Suppressor macrophage treated with lipopolysaccharide for 1 hour (primary cell): ENCODE data around the gene AGFG2.
"Not testable (repeated sequence)": the region's sequence is repeated elsewhere in the genome, so short reads cannot be mapped to it uniquely, and the experiment has no call there.

Source experiments
- DNase-seq, 3 donors: peaks; one replicate each; pipeline ENCODE4 v3.0.0-alpha.2; 2020 to 2022

The AGFG2 gene, protein sequence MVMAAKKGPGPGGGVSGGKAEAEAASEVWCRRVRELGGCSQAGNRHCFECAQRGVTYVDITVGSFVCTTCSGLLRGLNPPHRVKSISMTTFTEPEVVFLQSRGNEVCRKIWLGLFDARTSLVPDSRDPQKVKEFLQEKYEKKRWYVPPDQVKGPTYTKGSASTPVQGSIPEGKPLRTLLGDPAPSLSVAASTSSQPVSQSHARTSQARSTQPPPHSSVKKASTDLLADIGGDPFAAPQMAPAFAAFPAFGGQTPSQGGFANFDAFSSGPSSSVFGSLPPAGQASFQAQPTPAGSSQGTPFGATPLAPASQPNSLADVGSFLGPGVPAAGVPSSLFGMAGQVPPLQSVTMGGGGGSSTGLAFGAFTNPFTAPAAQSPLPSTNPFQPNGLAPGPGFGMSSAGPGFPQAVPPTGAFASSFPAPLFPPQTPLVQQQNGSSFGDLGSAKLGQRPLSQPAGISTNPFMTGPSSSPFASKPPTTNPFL

DNA sequence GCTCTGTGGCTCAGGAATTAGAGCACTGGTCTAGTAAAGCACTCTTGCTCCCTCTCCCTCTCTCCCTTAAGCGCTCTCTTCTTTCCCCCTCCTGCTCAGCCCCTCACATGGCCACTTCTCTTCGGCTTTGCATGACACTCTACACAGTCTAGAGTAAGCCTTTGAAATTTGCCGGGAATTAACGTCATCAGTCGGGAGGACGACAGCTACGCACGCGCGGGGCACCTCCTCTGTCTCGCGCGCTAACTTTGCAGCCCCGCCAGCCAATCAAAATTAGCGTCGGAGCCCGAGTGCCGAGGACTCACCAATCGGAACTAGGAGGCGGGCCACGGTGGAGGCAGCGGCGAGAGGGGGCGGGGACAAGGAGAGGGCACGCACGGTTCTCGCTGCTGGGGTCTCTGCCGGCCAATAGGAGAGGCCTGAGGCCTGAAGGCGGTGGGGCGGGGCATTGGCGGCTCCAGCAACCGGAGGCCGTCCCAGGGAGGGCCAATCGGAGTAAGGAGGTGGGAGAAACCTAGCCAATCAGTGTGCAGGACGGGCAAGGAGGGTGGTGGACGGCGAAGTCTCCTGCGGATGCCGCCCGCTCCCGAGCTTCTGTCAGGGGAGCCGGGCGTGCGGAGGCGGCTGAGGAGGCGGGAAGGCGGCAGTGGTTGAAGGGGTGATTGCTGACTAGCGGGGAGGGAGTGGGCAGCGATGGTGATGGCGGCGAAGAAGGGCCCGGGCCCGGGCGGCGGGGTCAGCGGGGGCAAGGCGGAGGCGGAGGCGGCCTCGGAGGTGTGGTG is at the start of gene AGFG2:
AGFG2 (plus strand) TSS at position 550 of the 782 bp plus-strand sequence; CDS start at position 694, 144 bp downstream.
- peak; percentile 100 for DNase-seq

DNA sequence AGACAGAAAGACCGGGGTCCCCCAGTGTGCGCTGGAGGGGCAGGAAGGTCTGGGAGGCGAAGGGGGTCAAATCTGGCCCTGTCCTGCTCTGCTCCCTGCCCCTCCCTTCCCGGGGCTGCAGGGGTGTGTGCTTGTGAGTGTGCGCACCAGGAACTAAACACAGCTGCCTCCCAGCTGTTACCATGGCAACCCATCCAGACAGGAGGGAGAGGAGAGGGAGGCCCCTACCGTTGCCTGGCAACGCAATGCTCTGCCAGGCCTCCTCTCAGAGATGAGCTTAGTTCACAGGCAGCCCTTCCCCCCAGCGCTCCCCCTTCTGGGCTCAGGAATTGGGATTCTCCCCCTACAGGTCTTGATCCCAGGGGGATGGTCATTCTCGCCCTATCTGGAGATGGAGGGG is 49.2 kb upstream of the AGFG2 start:
- peak; percentile 41 to 51 (median 50) for DNase-seq

DNA sequence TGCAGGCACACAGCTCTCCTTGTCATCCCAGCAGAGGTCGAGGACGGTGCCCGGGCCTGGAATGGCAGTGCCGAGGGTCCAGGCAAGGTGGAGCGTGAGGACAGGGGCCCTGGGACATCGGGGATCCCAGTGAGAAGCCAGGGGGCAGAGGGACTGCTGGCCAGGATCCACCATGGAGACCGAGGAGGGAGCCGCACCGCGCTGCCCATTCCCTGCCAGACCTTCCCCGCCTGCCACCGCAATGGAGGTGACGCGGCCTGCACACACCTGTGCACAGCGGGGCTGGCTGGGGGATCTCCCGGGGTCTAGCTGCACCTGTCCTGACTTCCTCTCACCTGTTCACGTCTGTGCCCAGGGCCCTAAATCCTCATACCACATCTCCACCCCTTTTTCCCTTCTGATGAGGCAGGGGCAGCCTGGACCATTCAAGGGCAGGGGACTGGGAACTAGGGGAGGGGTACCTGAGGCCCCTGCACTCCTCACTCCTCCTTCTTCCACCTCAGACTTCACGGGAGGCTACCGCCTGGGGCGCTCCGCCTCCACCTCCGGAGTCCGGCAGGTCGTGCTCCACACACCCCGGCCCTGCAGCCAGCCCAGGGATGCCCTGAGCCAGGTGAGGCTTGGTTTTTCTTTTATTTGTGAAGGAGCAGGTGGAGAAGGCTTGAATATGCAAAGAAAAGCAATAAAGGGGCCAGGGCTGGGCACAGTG is 48.4 kb upstream of the AGFG2 start:
- no peak for DNase-seq

DNA sequence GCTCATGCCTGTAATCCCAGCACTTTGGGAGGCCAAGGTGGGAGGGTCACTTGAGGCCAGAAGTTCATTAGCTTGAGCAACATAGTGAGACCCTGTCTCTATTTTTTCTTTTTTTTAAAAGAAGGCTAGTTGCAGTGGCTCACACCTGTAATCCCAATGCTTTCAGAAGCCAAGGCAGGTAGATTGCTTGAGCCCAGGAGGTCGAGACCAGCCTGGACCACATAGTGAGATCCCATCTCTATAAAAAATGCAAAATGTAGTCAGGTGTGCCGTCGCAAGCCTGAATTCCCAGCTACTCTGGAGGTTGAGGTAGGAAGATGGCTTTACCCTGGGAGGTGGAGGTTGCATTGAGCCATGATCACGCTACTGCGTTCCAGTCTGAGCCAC is 47.8 kb upstream of the AGFG2 start:
- DNase-seq, result no peak

DNA sequence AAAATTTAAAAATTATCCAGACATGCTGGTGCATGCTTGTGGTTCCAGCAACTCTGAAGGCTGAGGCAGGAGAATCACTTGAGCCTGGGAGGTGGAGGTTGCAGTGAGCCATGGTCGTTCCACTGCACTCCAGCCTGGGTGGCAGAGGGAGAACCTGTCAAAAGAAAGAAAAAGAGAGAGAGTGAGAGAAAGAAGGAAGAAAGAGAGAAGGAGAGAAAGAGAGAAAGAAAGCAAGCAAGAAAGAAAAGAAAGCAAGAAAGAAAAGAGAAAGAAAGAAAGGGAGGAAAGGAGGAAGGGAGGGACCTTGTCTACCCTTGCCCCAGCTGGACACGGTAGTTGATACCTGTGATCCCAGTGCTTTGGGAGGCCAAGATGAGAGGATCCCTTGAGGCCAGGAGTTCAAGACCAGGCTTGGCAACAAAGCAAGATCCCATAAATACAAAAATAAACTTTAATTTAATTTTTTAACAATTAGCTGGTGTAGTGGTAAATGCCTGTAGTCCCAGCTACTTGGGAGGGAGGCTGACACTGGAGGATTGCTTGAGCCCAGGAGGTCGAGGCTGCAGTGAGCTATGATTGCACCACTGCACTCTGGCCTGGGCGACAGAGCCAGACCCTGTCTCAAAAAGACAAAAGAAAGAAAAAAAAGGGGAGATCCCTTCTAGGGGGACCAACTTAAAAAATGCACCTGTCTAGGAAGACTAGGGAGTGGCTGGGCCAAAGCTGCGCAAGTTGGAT is 46.1 kb upstream of the AGFG2 start:
- DNase-seq, result no peak

DNA sequence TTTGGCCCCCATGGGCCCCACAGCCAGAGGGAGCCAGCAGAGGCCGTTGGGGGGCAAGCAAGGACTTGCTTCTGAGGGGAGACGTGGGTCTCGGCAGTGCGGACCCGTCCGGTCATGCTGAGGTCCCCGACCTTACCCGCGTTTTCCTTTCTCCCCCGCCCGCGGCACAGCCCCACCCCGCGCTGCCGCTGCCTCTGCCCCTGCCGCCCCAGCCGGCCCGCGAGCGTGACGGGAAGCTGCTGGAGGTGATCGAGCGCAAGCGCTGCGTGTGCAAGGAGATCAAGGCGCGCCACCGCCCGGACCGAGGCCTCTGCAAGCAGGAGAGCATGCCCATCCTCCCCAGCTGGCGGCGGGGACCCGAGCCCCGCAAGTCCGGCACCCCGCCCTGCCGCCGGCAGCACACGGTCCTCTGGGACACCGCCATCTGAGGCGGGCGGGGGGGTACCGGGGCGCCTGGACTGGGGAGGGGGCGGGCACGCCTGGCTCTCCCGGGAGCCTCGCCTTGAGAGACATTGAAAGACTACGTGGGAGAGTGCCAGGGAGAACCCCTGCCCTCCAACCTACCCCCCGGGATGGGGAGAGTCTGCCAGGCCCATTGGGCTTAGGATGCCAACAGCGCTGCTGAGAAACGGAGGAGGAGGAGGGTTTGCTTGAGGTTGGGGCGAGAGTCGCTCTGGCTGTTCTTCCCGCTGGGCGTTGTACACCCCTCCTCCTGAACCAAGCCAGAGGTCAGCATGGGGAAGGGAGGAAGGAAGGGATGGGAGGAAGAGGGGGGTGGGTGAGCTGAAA is 45.3 kb upstream of the AGFG2 start:
- DNase-seq, result peak in 2 of 3 donors; percentile 46 to 71

DNA sequence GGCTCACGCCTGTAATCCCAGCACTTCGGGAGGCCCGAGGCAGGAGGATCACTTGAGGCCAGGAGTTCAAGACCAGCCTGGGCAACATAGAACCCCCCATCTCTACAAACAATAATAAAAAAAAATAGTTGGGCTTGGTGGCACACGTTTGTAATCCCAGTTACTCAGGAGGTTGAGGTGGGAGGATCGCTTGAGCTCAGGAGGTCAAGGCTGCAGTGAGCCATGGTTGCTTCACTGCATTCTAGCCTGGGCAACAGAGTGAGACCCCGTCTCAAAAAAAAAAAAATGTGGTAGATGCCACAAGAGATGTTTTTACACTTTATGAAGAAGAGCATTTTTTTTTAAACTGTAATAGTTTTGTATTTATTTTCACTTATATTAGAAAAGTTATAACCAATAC is 42.5 kb upstream of the AGFG2 start:
- no peak for DNase-seq

DNA sequence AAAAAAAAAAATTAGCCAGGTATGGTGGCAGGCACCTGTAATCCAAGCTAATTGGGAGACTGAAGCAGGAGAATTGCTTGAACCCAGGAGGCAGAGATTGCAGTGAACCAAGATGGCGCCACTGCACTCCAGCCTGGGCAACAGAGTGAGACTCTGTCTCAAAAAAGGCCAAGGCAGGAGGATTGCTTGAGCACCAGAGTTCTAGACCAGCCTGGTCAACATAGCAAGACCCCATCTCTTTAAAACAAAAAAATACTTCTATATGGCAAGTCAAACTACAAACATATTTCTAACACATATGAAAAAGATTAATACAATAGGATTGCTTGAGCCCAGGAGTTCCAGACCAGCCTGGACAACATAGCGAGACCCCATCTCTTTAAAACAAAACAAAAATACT is 38.3 kb upstream of the AGFG2 start:
- DNase-seq, result not testable (repeated sequence)

DNA sequence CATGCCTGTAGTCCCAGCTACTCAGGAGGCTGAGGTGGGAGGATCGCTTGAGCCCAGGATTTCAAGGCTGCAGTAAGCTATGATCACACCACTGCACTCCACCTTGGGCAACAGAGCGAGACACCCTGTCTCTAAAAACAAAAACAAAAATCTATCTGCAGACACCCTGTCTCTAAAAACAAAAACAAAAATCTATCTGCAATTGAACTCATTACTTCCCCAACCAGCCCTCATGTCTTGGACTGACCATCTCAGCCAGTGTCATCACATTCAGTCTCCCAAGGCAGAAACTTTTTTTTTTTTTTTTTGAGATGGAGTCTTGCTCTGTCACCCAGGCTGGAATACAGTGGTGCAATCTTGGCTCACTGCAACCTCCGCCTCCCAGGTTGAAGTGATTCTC is 35.0 kb upstream of the AGFG2 start:
- DNase-seq, result not testable (repeated sequence)

DNA sequence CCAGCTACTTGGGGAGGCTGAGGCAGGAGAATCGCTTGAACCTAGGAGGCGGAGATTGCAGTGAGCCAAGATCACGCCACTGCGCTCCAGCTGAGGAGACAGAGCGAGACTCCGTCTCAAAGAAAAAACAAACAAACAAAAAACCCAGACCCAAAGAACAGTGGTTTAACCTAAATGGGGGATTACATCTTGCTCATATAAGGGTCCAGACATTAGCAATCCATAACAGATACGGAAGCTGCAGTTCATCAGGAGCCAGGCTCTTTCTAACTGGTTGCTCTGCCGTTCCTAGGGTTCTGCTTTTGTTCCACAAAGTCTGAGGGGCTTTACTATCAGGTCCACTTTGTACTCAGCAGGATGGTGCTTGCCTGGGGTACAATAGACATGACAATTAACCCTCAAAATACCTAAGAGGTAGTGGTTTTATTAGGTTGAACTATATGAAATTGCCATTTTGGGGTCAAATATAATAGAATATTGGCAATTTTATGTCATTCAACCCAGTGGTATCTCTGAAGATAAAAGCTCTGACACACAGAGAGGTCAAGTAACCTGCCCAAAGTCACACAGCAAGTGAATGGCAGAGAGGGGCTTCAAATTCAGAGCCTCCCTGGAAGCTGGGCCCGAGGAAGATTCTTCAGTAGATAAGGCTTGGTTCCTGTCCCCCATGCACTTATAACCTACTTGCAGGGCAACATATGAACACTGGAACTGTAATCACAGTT is 34.0 kb upstream of the AGFG2 start:
- no peak for DNase-seq

DNA sequence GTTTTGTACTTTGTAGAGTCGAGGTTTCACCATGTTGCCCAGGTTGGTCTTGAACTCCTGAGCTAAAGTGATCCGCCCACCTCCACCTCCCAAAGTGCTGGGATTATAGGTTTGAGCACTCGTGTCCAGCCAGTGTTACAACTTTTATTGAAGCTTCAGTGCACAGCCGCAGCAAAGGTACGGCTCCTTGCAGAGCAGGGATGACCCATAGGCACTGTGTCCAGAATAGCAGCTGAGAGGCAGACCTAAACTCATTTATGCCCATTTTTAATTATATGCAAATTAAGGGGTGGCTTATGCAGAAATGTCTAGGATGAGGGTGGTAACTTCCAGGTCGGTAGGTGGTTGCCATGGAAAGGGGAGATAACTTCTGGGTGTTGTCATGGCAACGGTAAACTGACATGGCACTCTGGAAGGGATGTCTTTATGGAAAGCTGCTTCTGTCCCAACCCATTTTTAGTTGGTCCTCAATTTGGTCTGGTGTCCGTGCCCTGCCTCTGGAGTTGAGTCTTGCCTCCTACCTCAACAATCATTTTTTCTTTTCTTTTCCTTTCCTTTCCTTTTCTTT is 32.6 kb upstream of the AGFG2 start:
- DNase-seq, result no peak

DNA sequence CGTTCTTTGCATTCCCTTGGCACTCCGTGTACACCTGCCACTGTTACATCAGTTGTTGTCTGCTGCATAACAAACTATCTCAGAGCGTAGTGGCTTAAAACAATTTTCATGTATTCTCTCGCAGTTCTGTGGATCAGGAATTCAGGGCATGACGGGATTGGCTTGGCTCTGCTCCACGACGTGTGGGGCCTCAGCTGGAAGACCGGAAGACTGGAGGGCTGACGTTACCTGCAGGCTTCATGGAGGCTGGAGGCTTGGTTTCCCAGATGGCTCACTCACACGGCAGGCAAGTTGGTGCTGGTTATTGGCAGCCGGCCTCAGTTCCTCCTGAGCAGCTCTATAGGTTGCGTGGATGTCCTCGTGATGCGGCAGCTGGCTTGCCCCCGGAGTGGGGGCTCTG is 29.8 kb upstream of the AGFG2 start:
- DNase-seq, result no peak

DNA sequence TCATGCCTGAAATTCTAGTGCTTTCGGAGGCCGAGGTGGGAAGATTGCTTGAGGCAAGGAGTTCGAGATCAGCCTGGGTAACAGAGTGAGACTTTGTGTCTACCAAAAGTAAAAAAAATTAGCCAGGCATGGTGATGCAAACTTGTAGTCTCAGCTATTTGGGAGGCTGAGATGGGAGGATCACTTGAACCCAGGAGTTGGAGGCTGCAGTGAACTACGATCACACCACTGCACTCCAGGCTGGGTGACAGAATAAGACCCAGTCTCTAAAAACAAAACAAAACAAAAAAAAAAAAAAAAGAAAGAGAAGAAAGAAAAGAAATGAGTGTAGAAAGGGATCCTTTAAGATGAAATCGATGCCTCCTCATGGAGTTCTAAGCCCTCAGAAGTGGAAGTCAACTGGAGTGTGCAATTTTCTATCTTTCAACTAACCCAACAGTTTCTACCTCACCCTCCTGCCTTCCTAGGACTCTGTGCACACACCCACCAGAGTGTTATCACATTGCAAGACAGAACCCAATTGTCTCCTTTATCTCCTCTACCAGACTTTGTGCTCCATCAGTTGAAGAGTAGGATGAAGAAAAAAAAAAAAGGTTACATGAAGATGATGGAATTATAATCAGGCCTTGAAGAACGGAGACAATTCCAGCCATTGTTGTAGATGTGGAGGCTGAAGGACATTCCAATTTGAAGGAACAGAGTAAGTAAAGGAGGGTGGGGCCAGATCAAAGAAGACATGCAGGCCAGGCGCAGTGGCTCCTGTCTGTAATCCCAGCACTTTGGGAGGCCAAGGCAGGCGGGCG is 28.4 kb upstream of the AGFG2 start:
- DNase-seq, result no peak

DNA sequence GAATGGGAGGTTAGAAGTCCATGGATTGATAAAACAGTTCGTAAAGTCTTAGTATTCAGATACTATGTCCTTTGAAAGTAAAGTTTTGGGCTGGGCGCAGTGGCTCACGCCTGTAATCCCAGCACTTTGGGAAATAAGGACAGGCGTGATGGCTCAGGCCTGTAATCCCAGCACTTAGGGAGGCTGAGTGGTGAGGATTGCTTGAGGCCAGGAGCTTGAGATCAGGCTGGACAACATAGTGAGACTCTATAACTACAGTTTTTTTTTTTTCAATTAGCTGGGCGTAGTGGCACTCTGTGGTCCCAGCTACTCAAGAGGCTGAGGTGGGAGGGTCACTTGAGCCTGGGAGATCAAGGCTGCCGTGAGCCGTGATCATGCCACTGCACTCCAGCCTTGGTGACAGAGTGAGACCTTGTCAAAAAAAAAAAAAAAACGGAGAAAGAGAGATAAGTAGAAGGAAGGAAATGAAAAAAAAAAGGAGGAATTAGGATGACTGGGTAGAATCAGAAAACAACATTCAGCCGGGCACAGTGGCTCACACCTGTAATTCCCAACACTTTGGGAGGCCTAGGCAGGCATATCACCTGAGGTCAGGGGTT is 25.7 kb upstream of the AGFG2 start:
- DNase-seq, result no peak

DNA sequence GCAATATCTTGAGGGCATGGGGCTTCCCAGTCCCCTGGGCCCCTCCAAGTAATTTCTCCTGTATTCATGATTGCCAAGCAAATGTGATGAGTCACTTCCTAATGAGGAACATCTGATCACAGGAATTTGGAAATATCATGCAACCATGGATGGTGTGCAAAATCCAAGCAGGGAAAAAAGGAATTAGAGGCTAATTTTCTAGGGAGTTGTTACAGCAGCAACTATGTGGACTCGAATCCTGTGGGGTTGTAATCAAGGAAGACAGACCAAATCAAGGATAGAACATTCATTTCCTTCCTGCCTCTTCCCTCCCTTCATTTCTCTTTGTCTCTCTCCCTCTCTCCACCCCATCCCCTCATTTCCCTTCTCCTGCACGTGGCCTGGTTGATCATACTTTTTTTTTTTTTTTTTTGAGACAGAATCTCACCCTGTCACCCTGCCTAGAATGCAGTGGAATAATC is 23.9 kb upstream of the AGFG2 start:
- peak; percentile 35 to 47 (median 46) for DNase-seq

DNA sequence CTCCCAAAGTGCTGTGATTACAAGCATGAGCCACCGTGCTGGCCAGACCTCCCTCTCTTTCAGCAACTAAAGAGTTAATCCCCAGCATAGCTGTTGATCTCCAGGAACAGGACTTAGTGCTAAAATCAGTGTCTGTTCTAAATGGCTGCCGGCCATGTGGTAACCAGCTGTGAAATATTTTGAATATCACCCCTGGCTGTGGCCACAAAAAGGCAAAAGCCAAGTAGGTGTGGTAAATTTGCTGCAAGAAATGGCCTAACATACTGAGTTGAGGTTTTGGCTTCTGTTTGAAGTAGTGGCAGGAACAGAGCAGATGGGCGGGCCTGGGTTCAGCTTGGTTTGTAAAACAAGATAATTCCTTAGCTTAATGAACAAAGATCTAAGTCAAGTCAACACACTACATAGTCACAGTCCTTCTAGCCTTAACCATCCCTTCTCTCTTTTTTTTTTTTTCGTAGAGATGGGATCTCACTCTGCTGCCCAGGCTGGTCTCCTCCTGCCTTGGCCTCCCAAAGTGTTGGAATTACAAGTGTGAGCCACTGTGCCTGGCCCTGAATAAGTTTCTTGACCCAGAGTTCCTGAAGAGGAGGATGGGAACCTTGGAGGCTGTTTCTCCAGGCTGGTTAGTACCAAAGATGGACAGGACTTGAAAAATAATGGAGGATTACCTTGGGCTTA is 22.7 kb upstream of the AGFG2 start:
- no peak for DNase-seq

DNA sequence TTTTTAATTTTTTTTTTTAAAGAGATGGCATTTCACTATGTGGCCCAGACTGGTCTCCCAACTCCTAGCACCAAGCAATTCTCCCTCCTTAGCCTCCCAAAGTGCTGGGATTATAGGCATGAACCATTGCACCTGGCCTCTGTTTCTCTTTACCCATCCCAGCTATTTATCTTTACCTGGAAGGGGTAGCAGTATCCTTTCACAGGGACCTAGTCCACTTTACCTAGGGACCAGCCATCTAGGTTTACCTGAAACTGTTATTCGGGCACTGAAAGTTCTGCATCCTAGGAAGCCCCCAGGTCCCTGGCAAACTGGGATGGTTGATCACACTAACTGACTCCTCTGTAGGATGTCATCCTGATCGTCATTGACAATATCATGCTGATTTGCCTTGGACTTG is 21.7 kb upstream of the AGFG2 start:
- no peak for DNase-seq

DNA sequence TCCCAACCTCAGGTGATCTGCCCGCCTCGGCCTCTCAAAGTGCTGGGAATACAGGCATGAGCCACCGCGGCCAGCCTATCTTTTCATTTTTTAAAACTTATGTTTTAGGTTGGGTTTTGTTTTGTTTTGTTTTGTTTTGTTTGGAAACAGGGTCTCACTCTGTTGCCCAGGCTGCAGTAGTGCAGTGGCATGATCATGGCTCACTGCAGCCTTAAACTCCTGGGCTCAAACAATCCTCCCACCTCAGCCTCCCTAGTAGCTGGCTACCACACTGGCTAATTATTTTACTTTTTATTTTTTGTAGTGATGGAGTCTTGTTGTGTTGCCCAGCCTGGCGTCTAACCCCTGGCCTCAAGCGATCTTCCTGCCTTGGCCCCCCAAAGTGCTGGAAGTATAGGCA is 19.4 kb upstream of the AGFG2 start:
- DNase-seq, result no peak

DNA sequence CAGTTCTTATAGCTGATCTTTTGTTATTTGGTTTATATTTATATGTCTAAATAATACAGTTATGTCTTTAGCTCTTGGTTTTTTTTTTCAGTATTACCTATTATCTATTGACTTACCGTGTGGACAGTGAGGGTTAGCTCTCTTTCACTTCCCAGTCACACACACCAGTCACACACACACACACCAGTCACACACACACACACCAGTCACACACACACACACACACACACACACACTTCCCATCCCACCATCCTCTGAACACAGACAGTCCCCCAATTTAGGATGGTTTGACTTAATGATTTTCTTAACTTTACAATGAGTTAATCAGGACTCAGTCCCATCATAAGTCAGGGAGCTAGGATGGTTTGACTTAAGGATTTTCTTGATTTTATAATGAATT is 18.9 kb upstream of the AGFG2 start:
- DNase-seq, result no peak
